ENCODE measurements around the gene ACADSB.

ACADSB gene

GRCh38 chr10:123008355-123009104 lies at the start of gene ACADSB, which contains the start of gene IKZF5:
Gene ACADSB (plus strand): TSS chr10:123009006. CDS start chr10:123009030, 24 bp downstream.
Gene IKZF5 (minus strand): TSS chr10:123008795. CDS start chr10:122998625, 10,170 bp downstream.
- DNase-seq: peak; percentile 97

- DNase-seq: no peak
Observed at GRCh38 chr10:122962405-122962804, 46.4 kb upstream of the ACADSB start.

- DNase-seq: no peak
Observed at GRCh38 chr10:122966879-122967278, 41.9 kb upstream of the ACADSB start.

GRCh38 chr10:122968698-122969097 lies 40.1 kb upstream of the ACADSB start:
- DNase-seq: no peak

GRCh38 chr10:122974023-122974422 lies 34.8 kb upstream of the ACADSB start:
- DNase-seq: no peak

GRCh38 chr10:122974543-122975064 lies 34.2 kb upstream of the ACADSB start:
- DNase-seq: no peak

- peak; percentile 89 for DNase-seq
Observed at GRCh38 chr10:122980209-122981065, 28.4 kb upstream of the ACADSB start, which contains the start of gene PSTK. Gene PSTK (plus strand): TSS chr10:122980401. CDS start chr10:122980480, 79 bp downstream.

GRCh38 chr10:122981066-122981464 lies 27.7 kb upstream of the ACADSB start:
- peak; percentile 64 for DNase-seq

- no peak for DNase-seq
Observed at GRCh38 chr10:122983898-122984297, 24.9 kb upstream of the ACADSB start.

- DNase-seq: no peak
Observed at GRCh38 chr10:122984708-122985107, 24.1 kb upstream of the ACADSB start.

GRCh38 chr10:122986335-122986734 lies 22.5 kb upstream of the ACADSB start:
- DNase-seq: no peak

- no peak for DNase-seq
Observed at GRCh38 chr10:122988501-122988900, 20.3 kb upstream of the ACADSB start.

GRCh38 chr10:122990278-122990677 lies 18.5 kb upstream of the ACADSB start:
- DNase-seq: peak; percentile 42

- DNase-seq: no peak
Observed at GRCh38 chr10:122992031-122992585, 16.7 kb upstream of the ACADSB start.

GRCh38 chr10:122993797-122994336 lies 14.9 kb upstream of the ACADSB start:
- no peak for DNase-seq

GRCh38 chr10:122995936-122996335 lies 12.9 kb upstream of the ACADSB start:
- DNase-seq: peak; percentile 68

- no peak for DNase-seq
Observed at GRCh38 chr10:122997864-122998263, 10.9 kb upstream of the ACADSB start.

GRCh38 chr10:122998360-122998917 lies 10.4 kb upstream of the ACADSB start:
- DNase-seq: no peak

GRCh38 chr10:122998934-122999333 lies 9.9 kb upstream of the ACADSB start:
- DNase-seq: no peak

GRCh38 chr10:122999347-122999746 lies 9.5 kb upstream of the ACADSB start:
- peak; percentile 34 for DNase-seq

GRCh38 chr10:123000155-123000554 lies 8.7 kb upstream of the ACADSB start:
- DNase-seq: no peak

GRCh38 chr10:123001370-123001769 lies 7.4 kb upstream of the ACADSB start:
- no peak for DNase-seq

- no peak for DNase-seq
Observed at GRCh38 chr10:123004298-123004697, 4.5 kb upstream of the ACADSB start.
